GM13977 (cell line): ENCODE measurements around the gene ITPRIPL2.

Source experiments
- DNase-seq: peaks from one replicate; pipeline ENCODE4 v3.0.0; 2012; ENCODE audit warnings: low spot score
- in situ Hi-C: fragments of 300-500 bp; cut with MboI; formaldehyde crosslinking; loops from one replicate; pipeline ENCODE4 v1.12.0; 2022; ENCODE audit warnings: low sequenced_read_pairs, low pct_unique_long_range_greater_than_20kb, mixed read lengths, inconsistent platforms; ENCODE audit not compliant: unreplicated experiment
- TF ChIP-seq, protein P1 (sequence below): IDR thresholded peaks from 2 replicates; pipeline ENCODE4 v1.5.1; 2012; ENCODE audit warnings: mild to moderate bottlenecking, control low read depth; ENCODE audit not compliant: insufficient read depth; ENCODE audit errors: extremely low read depth, missing control alignments

The ITPRIPL2 gene

DNA sequence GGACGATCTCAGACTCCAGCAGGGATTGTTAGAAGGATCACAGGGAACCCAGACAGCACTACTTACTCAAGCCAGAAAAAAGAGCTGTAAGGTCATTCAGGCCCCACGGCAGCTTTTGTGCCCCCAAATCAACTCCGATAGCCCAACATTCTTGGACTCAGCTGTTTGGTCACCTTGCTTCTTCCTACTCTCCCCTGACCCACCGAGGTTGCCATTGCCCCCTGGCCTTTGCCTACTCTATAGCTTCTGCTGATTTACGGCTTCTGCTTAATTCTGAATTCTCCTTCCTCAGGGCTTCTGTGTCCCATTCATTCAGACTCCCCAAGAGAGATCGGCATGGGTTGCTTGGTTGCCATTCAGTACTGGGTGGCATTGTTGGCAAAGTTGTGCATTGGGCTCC lies 8.6 kb upstream of the ITPRIPL2 start:
- in situ Hi-C loops: no loop called here
- no peak for DNase-seq
- TF ChIP-seq, protein P1, sequence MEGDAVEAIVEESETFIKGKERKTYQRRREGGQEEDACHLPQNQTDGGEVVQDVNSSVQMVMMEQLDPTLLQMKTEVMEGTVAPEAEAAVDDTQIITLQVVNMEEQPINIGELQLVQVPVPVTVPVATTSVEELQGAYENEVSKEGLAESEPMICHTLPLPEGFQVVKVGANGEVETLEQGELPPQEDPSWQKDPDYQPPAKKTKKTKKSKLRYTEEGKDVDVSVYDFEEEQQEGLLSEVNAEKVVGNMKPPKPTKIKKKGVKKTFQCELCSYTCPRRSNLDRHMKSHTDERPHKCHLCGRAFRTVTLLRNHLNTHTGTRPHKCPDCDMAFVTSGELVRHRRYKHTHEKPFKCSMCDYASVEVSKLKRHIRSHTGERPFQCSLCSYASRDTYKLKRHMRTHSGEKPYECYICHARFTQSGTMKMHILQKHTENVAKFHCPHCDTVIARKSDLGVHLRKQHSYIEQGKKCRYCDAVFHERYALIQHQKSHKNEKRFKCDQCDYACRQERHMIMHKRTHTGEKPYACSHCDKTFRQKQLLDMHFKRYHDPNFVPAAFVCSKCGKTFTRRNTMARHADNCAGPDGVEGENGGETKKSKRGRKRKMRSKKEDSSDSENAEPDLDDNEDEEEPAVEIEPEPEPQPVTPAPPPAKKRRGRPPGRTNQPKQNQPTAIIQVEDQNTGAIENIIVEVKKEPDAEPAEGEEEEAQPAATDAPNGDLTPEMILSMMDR: no peak

DNA sequence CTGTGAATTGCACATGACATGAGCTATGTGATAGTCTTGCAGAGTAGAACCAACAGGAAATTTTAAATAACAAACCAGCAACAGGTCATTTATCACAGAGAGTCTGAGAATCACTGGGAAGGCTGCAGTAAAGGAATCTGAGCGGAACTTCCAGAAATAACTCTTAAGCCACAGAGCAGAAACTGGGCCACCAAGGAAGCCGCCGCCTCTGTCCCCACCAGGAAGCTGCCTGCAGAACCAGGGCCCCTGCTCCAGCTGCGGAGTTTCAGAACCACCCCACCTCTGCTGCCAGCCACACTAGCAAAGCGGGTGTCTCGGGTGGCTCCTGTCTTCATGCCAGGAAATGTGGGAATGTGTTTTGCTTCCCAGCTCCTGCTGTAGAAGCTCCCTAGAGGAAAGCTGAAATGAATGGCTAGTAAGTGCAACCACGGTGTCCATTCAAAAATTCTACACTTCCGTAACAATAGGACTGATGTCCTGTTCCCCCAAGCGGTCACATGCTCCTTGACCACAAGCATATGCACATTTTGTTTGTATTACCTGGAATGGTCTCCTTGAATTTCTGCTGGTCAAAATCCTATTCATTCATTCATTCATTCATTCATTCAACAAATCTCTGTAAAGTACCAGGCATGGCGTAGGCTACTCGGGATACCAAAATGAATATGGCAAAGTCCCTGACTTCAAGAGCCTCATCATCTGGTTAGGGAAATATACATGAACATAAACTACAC lies 7.7 kb upstream of the ITPRIPL2 start:
- TF ChIP-seq, protein P1: no peak
- no peak for DNase-seq
- in situ Hi-C loops: no loop called here

GRCh38 chr16:19106625-19107020 lies 7.1 kb upstream of the ITPRIPL2 start:
- DNase-seq: no peak
- in situ Hi-C loops: no loop called here
- TF ChIP-seq, protein P1: no peak

GRCh38 chr16:19108409-19109287 lies 5.1 kb upstream of the ITPRIPL2 start:
- peak; percentile 45 for DNase-seq
- TF ChIP-seq, protein P1: no peak
- in situ Hi-C loops: no loop called here

DNA sequence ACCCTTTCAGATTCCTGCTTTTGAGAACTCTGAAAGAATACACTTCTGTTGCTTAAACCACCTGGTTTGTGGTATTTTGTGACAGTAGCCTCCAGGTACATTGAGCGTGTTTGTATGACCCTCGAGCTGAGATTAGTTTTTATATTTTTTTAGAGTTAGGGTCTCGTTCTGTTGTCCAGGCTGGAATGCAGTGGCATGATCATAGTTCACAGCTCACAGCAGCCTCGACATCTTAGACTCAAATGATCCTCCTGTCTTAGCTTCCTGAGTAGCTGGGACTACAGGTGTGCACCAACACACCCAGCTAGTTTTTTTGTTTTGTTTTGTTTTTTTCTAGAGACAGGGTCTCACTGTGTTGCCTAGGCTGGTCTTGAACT lies 4.5 kb upstream of the ITPRIPL2 start:
- in situ Hi-C loops: no loop called here
- no peak for DNase-seq
- TF ChIP-seq, protein P1: no peak

GRCh38 chr16:19110537-19111360 lies 3.0 kb upstream of the ITPRIPL2 start:
- TF ChIP-seq, protein P1: no peak
- in situ Hi-C loops: no loop called here
- no peak for DNase-seq
